ENCODE measurements around the gene EPM2A. TPM values are rescaled to one million over a fixed set of nuclear protein-coding genes. Genes with fewer than 3 reads are reported as not detected.

The EPM2A gene
- total and polyA plus RNA-seq, 10 of the 15 experiments (the other 5 are each of a cell fraction or from before 2014, with no cell fraction given): 3.4 to 13.0 (median 7.9) TPM

DNA sequence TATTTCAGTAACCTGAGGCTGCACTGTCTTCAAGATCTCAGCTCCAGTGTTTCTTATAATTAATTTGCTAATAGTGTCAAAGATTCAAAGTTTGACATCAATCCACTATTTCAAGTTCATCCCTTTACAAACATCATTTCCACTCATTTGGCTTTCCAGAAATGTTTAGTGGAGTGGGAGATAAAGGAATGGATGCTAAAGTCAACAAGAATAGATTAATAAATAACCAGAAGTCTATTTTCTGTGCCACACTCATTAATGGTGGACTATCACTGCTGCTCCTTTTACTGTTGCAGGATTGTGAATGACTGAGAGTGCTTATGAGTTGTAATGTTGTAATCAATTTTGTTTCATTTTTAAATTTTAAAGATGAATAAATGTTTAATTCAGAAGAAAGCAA is 28.4 kb upstream of the EPM2A start (continued):
- TF ChIP-seq, protein P1, sequence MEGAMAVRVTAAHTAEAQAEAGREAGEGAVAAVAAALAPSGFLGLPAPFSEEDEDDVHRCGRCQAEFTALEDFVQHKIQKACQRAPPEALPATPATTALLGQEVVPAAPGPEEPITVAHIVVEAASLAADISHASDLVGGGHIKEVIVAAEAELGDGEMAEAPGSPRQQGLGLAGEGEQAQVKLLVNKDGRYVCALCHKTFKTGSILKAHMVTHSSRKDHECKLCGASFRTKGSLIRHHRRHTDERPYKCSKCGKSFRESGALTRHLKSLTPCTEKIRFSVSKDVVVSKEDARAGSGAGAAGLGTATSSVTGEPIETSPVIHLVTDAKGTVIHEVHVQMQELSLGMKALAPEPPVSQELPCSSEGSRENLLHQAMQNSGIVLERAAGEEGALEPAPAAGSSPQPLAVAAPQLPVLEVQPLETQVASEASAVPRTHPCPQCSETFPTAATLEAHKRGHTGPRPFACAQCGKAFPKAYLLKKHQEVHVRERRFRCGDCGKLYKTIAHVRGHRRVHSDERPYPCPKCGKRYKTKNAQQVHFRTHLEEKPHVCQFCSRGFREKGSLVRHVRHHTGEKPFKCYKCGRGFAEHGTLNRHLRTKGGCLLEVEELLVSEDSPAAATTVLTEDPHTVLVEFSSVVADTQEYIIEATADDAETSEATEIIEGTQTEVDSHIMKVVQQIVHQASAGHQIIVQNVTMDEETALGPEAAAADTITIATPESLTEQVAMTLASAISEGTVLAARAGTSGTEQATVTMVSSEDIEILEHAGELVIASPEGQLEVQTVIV (IDR thresholded peaks at IDR 0.05; ENCODE audit: borderline replicate concordance, partially characterized antibody): no peak
- TF ChIP-seq ZSCAN29 (IDR thresholded peaks at IDR 0.05): no peak
- TF ChIP-seq, protein P2, sequence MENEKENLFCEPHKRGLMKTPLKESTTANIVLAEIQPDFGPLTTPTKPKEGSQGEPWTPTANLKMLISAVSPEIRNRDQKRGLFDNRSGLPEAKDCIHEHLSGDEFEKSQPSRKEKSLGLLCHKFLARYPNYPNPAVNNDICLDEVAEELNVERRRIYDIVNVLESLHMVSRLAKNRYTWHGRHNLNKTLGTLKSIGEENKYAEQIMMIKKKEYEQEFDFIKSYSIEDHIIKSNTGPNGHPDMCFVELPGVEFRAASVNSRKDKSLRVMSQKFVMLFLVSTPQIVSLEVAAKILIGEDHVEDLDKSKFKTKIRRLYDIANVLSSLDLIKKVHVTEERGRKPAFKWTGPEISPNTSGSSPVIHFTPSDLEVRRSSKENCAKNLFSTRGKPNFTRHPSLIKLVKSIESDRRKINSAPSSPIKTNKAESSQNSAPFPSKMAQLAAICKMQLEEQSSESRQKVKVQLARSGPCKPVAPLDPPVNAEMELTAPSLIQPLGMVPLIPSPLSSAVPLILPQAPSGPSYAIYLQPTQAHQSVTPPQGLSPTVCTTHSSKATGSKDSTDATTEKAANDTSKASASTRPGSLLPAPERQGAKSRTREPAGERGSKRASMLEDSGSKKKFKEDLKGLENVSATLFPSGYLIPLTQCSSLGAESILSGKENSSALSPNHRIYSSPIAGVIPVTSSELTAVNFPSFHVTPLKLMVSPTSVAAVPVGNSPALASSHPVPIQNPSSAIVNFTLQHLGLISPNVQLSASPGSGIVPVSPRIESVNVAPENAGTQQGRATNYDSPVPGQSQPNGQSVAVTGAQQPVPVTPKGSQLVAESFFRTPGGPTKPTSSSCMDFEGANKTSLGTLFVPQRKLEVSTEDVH (IDR thresholded peaks at IDR 0.05; ENCODE audit: low read depth, partially characterized antibody): no peak

- SMC1A ChIA-PET (ENCODE audit: uncharacterized antibody, unreplicated experiment): interaction anchor here (0.8 to 1.9 kb wide), 3 partner anchors 10 to 148 kb away, joined by 3 to 5 read pairs (median 4); no protein-coding TSS in a partner anchor
- ATAC-seq (peak; percentile 74), FAIRE-seq (no peak), DNase-seq (ENCODE audit: low read depth, low spot score) (no peak)
- Histone ChIP-seq H3K4me1 (ENCODE audit: control insufficient read depth, insufficient read depth, low read length) (no peaks in the 10 kb centered on the region), H3K36me3 (ENCODE audit: control insufficient read depth in 2 of 2, insufficient read depth in 2 of 2, low read length in 1 of 2) (no peaks in the 10 kb centered on the region), H3K9me3 (replicated peaks; ENCODE audit: control insufficient read depth, insufficient read depth, low read length) (no peaks in the 10 kb centered on the region), H3K27me3 (replicated peaks in 1 of 2; ENCODE audit: control insufficient read depth in 2 of 2, insufficient read depth in 2 of 2, low read length in 1 of 2) (no peaks in the 10 kb centered on the region), H3K4me2 (ENCODE audit: control insufficient read depth, insufficient read depth) (no peak overlapping the region), H3K79me2 (ENCODE audit: control insufficient read depth, insufficient read depth, low read length) (no peaks in the 10 kb centered on the region), H3K27ac (ENCODE audit: control insufficient read depth, insufficient read depth) (no peak overlapping the region), H3K4me3 (no peak overlapping the region), H4K20me1 (ENCODE audit: control insufficient read depth, insufficient read depth) (no peaks in the 10 kb centered on the region), H2AFZ (ENCODE audit: control insufficient read depth, low read depth, low read length) (no peak overlapping the region), H3K9ac (ENCODE audit: control insufficient read depth, insufficient read depth, low read length) (no peak overlapping the region)
- RAD21 ChIA-PET (ENCODE audit: unreplicated experiment): interaction anchor here (1.4 kb wide), 1 partner anchor 127 kb away, joined by 4 read pairs; no protein-coding TSS in a partner anchor
- no TSS peak for BruUV-seq (replicated peaks)
- TF ChIP-seq RELB (IDR thresholded peaks at IDR 0.05; ENCODE audit: low read depth): no peak
- TF ChIP-seq SMC3 (IDR thresholded peaks at IDR 0.05; ENCODE audit: borderline replicate concordance, low read length): peak; percentile 47
- TF ChIP-seq RAD21 (IDR thresholded peaks at IDR 0.05; ENCODE audit: insufficient read depth, low read depth, low read length): peak; percentile 57; the same call in 1 of the 2 replicates
- TF ChIP-seq MEF2B (IDR thresholded peaks at IDR 0.05; ENCODE audit: partially characterized antibody, poor library complexity, severe bottlenecking): peak; percentile 66
- TF ChIP-seq, protein P3, sequence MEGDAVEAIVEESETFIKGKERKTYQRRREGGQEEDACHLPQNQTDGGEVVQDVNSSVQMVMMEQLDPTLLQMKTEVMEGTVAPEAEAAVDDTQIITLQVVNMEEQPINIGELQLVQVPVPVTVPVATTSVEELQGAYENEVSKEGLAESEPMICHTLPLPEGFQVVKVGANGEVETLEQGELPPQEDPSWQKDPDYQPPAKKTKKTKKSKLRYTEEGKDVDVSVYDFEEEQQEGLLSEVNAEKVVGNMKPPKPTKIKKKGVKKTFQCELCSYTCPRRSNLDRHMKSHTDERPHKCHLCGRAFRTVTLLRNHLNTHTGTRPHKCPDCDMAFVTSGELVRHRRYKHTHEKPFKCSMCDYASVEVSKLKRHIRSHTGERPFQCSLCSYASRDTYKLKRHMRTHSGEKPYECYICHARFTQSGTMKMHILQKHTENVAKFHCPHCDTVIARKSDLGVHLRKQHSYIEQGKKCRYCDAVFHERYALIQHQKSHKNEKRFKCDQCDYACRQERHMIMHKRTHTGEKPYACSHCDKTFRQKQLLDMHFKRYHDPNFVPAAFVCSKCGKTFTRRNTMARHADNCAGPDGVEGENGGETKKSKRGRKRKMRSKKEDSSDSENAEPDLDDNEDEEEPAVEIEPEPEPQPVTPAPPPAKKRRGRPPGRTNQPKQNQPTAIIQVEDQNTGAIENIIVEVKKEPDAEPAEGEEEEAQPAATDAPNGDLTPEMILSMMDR (IDR thresholded peaks at IDR 0.05 in 2 of 3, conservative IDR thresholded peaks at IDR 0.05 in 1 of 3; ENCODE audit: control insufficient read depth in 2 of 3, extremely low read depth in 1 of 3, insufficient read depth in 1 of 3, low read depth in 3 of 3, low read length in 3 of 3): peak; percentile 23 to 43 (median 38); a peak in 5 of 6 replicates
- POLR2A ChIA-PET: no interaction called here
- intact Hi-C loops (cut with micrococcal nuclease; ENCODE audit: unreplicated experiment) (loop anchor here (1.0 kb wide), 1 partner anchor 127 kb away; no protein-coding TSS in a partner anchor), in situ Hi-C loops (cut with MboI) (no loop called here)
- CTCF ChIA-PET: interaction anchor here (2.3 kb wide), 1 partner anchor 168 kb away, joined by 8 read pairs; no protein-coding TSS in a partner anchor
Observed at GRCh38 chr6:145761584-145761983, 26.3 kb upstream of the EPM2A start.
